NCI-H510A treated with DMSO at 0.1 percent for 48 hours (cell line): Measurements from ENCODE around the gene LMBRD1.
A peak's percentile ranks its signal among the peaks of the same experiment; 100 is the strongest.
"Not testable (repeated sequence)": the region's sequence is repeated elsewhere in the genome, so short reads cannot be mapped to it uniquely, and the experiment has no call there.

Experiments
- DNase-seq: peaks from one replicate; lab custom pipeline; 2025; lab: John Stamatoyannopoulos, UW

The LMBRD1 gene

GRCh38 chr6:69796642-69797390 lies at the start of gene LMBRD1:
Gene LMBRD1 (minus strand): TSS chr6:69797010. CDS start chr6:69796881, 129 bp downstream.
- DNase-seq = peak; percentile 80

GRCh38 chr6:69846312-69846711 lies 49.5 kb upstream of the LMBRD1 start:
- no peak for DNase-seq

DNA sequence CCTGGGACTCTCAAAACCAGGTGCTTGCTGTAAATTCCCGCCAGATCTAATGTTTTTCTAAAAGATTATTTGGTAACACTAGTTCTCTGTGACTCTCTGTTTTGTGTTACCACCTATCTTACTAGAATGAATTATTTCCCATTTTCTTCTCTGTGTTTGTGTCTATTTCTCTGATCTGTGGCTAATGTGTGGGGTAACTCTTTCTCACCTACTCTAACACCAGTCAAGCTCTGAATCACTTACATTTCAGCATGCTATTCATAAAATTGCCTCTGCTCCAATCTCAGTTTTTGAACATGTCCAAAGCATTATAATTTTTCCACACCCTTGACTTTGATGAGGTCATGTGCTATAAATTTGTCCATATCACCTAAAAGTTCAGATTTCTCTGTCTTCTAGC lies 46.4 kb upstream of the LMBRD1 start:
- DNase-seq = no peak

GRCh38 chr6:69841862-69842261 lies 45.1 kb upstream of the LMBRD1 start:
- DNase-seq = no peak

DNA sequence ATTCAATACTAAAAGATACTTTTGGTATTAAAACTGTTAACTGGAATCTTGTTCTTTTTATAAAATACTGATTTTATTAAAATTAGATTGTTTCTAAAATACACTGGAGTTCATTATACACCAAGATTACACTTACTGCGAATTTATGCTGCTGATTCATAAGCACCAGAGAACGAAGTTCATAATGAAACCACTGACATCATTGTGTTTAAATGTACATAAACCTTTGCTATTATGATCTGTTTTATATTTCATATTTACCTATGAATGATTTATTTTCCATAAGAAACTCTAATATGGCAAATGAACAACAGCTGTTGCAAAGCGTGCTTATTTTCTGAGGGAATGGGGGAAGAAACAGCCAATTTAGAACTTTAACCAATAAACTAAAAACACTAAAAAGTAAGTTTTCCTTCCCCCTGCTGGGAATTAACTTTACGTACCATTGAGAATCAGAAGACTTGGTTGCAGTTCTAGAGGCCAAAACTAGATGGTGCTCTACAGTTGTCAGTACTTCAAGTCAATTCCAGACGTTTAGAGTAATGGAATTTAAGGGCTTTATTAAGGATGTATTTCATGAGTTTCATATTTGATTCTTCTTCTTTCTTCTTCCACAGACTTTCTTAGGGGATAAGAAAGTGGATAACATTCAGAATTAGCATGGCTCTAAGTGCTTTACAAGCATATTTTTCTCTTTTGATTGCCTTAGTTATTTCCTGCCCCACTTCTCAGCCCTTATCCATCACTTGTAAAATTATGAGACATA lies 38.8 kb upstream of the LMBRD1 start:
- DNase-seq = peak; percentile 10

- DNase-seq = no peak
Measured at GRCh38 chr6:69832558-69832957, 35.7 kb upstream of the LMBRD1 start.

- no peak for DNase-seq
Measured at GRCh38 chr6:69827276-69827893, 30.6 kb upstream of the LMBRD1 start.

DNA sequence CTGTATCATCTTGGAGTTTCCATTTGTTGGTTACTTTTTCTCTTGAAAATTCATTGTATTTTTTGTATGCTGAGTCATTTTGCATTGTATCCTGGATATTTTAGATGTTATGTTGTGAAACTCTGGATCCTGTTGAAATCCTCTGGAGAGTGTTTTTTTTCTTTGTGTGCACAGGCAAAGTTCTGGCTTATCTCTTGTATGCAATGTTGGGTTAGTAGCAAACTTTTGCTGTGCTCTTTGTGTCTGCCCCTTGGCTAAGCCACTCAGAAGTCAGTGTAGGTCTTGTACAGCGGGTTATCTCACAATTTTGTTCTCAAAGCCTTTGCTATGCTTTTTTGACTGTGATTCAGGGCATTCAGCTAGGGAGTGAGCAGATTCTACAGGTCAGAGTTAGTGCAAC lies 29.1 kb upstream of the LMBRD1 start:
- no peak for DNase-seq

GRCh38 chr6:69824355-69824754 lies 27.5 kb upstream of the LMBRD1 start:
- DNase-seq = not testable (repeated sequence)

DNA sequence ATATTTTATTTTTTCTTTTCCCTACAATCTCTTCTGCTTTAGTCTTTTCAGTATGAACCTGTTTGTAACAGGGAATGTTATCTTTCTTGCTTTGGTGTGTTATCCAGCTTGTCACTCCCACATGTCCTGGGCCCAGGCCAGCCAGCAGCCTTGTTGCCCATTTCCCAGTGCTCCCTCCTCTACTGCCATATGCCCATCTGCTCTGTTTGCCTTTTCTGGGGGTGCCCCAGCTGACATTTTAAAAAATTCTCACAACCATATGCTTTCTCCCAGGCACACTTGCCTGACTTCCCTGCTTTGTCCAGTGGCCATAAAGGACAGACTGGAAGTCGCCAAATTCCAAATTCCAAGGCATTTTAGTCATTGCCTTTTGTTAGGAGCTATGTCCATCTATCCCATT lies 23.6 kb upstream of the LMBRD1 start:
- no peak for DNase-seq

DNA sequence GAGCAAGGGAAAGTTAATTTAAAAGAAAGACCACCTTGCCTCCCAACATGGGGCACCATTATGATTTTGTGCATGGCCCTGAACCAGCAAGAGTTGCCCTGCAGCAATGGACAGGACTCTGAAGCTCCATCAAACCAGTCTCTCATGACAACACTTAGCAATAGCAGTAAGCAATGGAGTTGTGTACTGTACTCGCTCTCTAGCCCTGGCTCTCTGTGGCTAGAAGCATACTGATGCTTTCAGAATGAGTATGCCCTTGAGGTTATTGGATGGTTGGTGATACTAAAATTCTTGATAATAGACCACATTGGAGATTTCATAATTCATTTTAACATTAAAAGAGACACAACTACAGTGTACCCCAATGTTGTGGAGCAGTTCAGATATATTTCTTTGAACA lies 23.2 kb upstream of the LMBRD1 start:
- no peak for DNase-seq

GRCh38 chr6:69819138-69819537 lies 22.3 kb upstream of the LMBRD1 start:
- DNase-seq = no peak

- DNase-seq = peak; percentile 4
Measured at GRCh38 chr6:69818223-69818930, 21.6 kb upstream of the LMBRD1 start.

- no peak for DNase-seq
Measured at GRCh38 chr6:69817358-69817757, 20.5 kb upstream of the LMBRD1 start.

DNA sequence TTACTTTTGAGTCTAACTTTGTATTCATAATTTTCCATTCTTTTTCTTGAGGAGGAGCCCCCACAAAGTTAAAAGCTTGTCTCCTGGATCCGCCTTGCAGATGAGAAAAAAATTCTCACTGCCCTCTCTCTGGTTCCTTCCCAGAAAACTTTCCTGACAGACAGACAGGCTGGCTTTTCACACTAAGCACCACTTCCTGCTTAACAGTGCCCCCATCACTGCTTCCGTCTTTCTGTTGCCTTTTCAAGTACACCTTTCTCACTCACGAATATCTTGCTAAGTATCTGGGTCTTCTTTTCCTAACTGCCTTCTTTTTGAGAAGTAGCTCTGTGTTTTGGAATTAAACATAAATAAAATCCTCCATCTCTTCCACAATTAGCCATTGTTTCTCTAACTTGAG lies 19.8 kb upstream of the LMBRD1 start:
- no peak for DNase-seq

DNA sequence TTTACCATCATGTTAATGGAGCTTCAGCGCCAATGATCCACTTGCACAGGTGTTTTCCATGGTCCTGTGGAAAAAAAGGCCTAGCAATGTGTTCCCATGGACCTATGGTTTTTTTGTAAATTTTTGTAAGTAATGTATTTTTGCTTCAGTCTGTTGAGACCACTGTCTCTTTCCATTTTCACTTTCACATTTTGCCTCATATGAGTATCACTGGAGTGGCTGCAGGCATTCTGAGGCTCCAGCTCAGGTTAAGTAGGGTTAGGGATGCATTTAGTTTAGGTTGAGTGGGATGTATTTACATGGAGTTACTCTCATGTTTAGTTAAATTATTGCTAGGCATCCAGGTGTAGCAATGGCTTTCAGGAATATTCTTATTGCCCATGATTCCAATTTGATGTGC lies 19.2 kb upstream of the LMBRD1 start:
- DNase-seq = no peak

DNA sequence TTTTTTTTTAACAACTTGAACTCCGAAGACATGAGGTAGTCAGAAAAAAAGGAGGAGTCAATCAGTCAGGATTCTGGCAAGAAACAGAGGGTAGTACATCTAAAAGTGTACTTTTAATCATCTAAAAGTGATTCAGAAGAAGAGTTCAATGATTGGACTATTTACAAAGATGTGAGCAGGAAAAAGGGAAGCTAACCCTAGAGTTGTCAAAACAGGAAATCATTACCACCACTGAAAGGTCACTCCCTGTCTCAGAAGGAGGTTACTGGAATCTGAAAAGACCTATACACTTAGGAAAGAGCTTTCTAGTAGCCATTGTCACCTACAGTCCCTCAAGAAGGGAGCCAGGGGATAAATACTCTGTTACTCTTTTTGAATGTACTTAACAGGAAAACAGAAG lies 16.7 kb upstream of the LMBRD1 start:
- DNase-seq = no peak

DNA sequence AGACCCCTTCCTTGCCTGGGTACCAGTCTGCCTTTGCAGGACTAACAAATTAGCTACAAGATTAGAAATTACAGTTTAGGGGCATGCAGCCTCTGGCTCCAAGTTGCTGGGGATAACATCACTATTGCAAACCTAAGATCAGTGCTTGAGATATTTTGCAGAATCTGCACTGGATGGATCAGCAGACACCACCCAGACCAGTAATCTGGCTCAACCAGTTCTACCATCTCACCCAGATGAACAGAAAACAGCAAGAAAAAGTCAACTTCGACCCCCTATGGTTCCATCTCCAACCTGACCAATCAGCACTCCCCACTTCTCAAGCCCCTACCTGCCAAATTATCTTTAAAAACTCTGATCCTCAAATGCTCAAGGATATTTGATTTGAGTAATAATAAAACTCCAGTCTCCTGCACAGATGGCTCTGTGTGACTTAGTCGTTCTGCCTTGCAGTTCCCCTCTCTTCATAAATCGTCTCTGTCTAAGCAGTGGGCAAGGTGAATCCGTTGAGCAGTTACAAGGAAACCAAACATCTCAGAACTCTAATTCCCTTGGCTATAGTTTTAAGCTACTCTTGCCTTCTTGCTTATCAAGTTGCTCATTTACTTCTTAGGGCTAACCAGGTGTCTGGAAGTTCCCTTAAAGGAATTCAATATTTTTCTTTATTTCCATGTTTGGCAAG lies 16.1 kb upstream of the LMBRD1 start:
- no peak for DNase-seq

DNA sequence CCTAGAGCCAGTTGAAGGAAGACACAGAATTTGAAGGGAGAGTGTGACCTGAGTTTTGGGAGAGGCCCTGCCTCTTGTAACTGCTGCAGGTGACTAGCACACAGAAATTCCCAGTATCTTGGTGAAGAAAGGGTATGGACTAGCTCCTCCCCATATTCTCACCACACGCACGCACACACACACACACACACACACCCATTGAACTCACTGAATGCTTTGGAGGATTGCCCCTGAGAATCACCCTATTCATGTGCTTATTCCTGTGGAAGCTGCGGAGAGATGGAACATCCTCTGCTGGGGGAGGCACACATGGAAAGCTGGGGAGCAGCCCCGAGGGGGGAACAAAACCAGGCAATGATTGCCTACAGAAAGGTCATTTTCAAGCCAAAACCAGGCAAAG lies 6.2 kb upstream of the LMBRD1 start:
- no peak for DNase-seq

- no peak for DNase-seq
Measured at GRCh38 chr6:69801711-69802110, 4.9 kb upstream of the LMBRD1 start.

DNA sequence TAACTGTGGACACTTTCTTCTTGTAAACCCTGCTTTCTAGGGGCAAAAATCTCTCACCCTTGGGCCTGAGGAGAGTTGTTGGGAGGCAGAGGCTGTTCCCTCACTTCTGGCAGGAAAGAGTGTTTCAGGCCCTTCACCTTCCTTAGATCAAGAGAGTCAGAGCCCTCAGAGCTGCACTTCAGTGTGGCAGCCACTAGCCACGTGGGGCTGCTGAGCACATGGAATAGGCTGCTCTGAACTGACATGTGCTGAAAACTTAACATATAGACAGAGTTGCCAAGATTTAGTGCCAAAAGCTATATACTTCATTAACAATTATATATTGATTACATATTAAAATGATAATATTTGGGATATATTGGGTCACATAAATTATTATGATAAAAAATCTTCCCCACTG lies 4.4 kb upstream of the LMBRD1 start:
- no peak for DNase-seq

- DNase-seq = not testable (repeated sequence)
Measured at GRCh38 chr6:69798796-69799195, 2.0 kb upstream of the LMBRD1 start.
